ENCODE data around the gene B3GNT5.

Gene B3GNT5

DNA sequence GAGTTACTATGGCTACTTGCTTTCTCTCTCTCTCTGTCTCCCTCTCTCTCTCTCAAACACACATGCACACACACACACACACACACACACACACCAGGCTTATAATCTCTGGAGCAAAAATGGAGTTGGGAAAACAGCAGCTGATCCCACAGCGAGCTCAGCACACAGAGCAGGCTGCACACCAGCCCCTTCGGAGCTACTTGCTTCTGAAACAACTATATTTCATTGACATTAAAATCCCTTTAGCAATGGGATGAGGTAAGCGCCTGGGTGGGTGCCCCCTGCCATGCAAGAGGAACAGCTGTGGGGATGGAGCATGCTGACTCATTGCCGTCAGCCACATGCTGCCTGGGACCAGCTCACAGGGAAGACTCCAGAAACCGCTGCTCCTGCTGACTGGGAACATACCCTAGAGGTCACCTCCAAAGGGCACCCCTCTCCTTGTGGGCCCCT, 45.7 kb downstream of the B3GNT5 start:
- peak; percentile 66 for DNase-seq

- DNase-seq: no peak
Observed at GRCh38 chr3:183299976-183300375, 46.9 kb downstream of the B3GNT5 start.

- DNase-seq: no peak
Observed at GRCh38 chr3:183300996-183301562, 48.0 kb downstream of the B3GNT5 start.

GRCh38 chr3:183301937-183302580, 49.0 kb downstream of the B3GNT5 start:
- no peak for DNase-seq

DNA sequence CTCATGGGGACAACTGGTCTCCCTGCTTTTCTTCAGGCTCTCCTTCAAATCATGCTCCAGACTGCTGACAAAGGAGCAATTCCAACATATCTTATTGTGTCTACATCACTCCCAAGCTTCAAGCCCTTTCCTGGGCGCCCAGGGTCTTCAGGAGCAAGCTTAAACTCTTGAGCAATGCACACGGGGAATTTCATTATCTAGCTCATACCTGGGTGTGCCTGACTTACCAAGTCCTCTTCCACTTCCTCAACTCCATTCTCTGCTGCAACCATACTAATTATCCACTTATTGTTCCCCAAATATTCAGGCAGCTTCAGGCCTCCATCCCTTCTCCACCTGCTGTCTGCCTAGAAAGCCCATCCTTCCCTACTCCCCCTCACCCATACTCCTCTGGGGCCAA, 50.6 kb downstream of the B3GNT5 start:
- no peak for DNase-seq

GRCh38 chr3:183306798-183307671, 54.0 kb downstream of the B3GNT5 start:
- no peak for DNase-seq

GRCh38 chr3:183307749-183308148, 54.7 kb downstream of the B3GNT5 start:
- no peak for DNase-seq

GRCh38 chr3:183308751-183309150, 55.7 kb downstream of the B3GNT5 start:
- DNase-seq: no peak

GRCh38 chr3:183309276-183309675, 56.2 kb downstream of the B3GNT5 start:
- no peak for DNase-seq

DNA sequence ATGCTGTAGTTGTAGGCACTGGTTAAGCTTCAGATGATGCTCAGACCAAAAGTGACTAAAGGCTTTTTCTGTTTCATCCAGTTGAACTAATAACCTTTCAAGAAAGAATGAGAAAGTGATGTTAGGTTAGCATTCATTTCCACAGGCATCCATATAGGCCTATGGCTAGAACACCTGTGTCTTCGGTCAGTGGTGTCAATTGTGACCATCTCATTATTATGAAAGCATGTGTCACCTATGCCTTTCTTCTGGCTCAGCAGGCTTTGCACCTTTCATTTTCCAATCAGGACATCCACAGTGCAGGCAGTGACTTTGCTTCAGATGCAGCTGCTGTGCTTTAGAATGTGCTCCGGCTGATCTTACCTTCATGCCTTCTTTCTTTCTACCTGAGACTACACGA, 57.9 kb downstream of the B3GNT5 start:
- no peak for DNase-seq

- DNase-seq: no peak
Observed at GRCh38 chr3:183312433-183312832, 59.4 kb downstream of the B3GNT5 start.

DNA sequence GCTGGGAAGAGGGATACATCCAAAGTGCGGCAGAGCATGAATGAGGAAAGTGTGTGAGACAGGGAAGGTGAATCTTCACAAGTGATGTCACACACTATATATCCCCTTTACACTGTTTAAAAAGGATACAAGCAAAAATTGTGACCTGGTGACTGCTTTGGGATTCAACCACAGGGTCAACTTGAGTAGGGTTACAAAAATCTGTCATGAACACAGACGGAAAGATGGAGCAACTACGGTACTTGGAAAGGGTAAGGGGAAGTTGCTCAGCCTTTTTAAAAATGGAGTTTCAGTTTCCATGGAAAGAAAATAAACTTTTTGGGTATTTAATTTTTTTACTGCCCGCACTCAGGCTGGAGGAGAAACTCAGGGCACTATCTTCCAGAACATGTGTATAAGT, 60.3 kb downstream of the B3GNT5 start:
- no peak for DNase-seq

DNA sequence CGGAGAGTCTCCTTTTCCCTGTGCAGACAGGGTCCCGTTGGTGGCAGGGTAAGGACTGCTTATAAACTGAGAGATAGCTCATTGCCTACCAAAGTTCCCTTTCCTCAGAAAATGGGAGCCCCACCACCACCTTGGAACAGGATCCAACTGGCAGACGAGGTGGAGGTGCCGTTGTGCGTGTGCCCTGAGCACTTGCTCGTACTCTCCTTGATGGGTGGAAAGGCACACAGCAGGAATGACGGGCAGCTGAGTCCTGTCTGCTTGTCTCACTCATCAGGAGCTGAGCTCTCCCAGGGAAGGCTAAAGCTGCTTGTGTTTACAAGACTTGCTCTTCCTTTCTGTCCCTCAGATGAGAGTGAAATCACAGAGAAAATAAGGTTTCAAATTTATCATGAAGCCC, 60.7 kb downstream of the B3GNT5 start:
- no peak for DNase-seq

DNA sequence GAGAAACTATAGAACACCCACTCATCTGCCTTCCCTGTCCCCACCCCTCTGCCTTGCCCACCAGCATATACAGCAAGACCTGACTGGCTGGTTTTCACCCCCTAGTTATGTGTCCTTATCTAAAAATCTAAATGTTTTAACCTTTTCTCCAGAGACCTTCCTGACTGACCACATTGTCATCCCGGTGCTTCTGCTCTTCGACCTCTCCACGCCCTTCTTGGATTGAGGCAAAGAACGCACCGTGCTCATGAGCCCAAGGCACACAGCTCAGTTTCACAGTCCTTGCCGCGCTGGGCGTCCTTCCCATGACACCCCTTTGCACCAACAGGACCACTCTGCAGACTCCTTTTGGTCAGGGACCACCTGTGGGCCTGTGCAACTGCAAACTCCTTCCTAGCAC, 62.7 kb downstream of the B3GNT5 start:
- no peak for DNase-seq

GRCh38 chr3:183317271-183317670, 64.2 kb downstream of the B3GNT5 start:
- DNase-seq: no peak

DNA sequence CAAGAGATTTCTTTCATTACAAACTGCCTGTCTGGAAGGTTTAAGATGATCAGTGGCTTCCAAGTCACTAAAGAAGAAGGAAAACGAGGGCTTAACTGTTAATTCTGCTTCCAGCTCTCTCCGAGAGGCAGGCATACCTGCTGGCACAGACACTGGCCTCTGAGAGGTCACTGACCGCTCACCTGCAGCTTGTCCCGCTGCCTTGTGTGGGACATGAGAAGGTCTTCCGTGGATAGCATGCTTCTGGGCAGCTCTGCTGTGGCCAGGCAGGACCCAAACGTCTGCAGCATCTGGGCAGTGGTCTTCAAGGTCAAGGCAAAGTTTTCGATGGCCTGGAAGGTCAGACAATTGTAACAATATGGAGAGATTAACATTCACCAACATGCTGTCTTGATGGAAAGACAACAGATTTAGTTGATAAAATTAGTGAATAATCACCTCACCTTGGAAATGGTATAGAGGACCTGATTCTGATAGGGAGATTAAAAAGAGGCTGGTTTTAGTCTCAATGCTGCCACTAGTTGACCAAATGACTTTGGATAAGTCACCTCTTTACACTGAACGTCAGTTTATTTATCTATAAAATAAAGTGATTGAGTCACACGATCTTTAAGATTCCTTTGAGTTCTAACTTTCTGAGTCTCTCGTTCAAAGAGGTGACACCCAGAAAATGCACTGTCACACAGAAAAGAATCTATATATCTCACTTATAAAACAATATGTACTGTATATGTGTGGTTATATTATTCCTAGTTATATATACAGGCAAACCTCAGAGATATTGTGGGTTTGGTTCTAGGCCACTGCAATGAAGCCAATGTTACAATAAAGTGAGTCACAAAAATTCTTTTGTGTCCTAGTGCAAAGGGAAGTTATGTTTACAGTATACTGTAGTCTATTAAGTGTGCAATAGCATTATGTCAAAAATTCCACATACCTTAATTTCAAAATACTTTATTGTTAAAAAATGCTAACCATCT, 65.1 kb downstream of the B3GNT5 start:
- no peak for DNase-seq

GRCh38 chr3:183318877-183319276, 65.8 kb downstream of the B3GNT5 start:
- DNase-seq: no peak

GRCh38 chr3:183319371-183319770, 66.3 kb downstream of the B3GNT5 start:
- DNase-seq: no peak
